ENCODE measurements around the gene NFKBIL1. TPM values are rescaled to one million over a fixed set of nuclear protein-coding genes. Genes with fewer than 3 reads are reported as not detected.

NFKBIL1 gene
- total RNA-seq, 1 experiment from 2014 or later, result 15.1 TPM

- Histone ChIP-seq H4K8ac (replicated peaks; ENCODE audit: insufficient read length, low read depth, low read length) (no peak overlapping the region), H3K9me3 (ENCODE audit: control insufficient read depth, low read depth, low read length) (no peaks in the 10 kb centered on the region), H2BK20ac (ENCODE audit: low read depth, low read length, poor library complexity, severe bottlenecking) (no peak overlapping the region), H2AFZ (ENCODE audit: low read length) (no peak overlapping the region), H3K14ac (ENCODE audit: insufficient read depth, low read length) (no peak overlapping the region), H4K91ac (ENCODE audit: insufficient read length, low read depth, low read length) (no peak overlapping the region), H3K27ac (ENCODE audit: insufficient read length, low read depth, low read length) (no peak overlapping the region), H3K4ac (ENCODE audit: low read depth, low read length) (no peak overlapping the region), H2AK5ac (ENCODE audit: insufficient read length, low read length) (no peak overlapping the region), H3K27me3 (ENCODE audit: insufficient read depth, low read length) (no peaks in the 10 kb centered on the region), H3K4me1 (ENCODE audit: insufficient read depth, low read length) (peaks cover 2% of the 10 kb centered on the region; the same call in 1 of the 2 replicates), H3K23me2 (ENCODE audit: insufficient read length, low read depth, low read length, poor library complexity, severe bottlenecking) (peaks cover 5% of the 10 kb centered on the region), H3K56ac (ENCODE audit: insufficient read length, low read depth, low read length) (no peak overlapping the region), H3K79me2 (ENCODE audit: insufficient read depth, low read length) (peaks cover 17% of the 10 kb centered on the region), H3K4me2 (ENCODE audit: insufficient read depth, insufficient read length, low read length) (no peak overlapping the region), H3K9ac (ENCODE audit: extremely low read depth, insufficient read length, low read length) (no peak overlapping the region), H4K5ac (ENCODE audit: insufficient read length, low read depth, low read length) (no peak overlapping the region), H3K23ac (ENCODE audit: insufficient read length, low read depth, low read length) (no peak overlapping the region), H2BK120ac (ENCODE audit: low read depth, low read length, poor library complexity, severe bottlenecking) (no peak overlapping the region), H2BK5ac (ENCODE audit: insufficient read length, low read length) (no peak overlapping the region), H2BK15ac (ENCODE audit: low read depth, low read length) (no peak overlapping the region), H4K20me1 (ENCODE audit: control insufficient read depth, insufficient read depth, insufficient read length) (no peaks in the 10 kb centered on the region), H3T11ph (ENCODE audit: low read length) (no peak overlapping the region), H2BK12ac (ENCODE audit: insufficient read length, low read depth, low read length) (no peak overlapping the region), H3K79me1 (ENCODE audit: insufficient read depth, low read depth, low read length, poor library complexity, severe bottlenecking) (peaks cover 3% of the 10 kb centered on the region), H3K18ac (ENCODE audit: insufficient read length, low read depth, low read length) (no peak overlapping the region)
- TF ChIP-seq CTCF (conservative IDR thresholded peaks at IDR 0.05), result no peak
- peak overlapping the region in 1 of 3 experiments; percentile 1; a peak in 1 of 7 replicates for H3K27ac Mint-ChIP-seq
- WGBS (ENCODE audit: extremely low coverage, insufficient read length, low lambda C conversion rate), result no CpG with 5 or more reads among the region's 2 CpGs
- DNase-seq, result no peak
- H3K27me3 Mint-ChIP-seq (ENCODE audit: low read depth), result no peaks in the 10 kb centered on the region
- H3K9me3 Mint-ChIP-seq, result no peaks in the 10 kb centered on the region; a peak in 1 of 5 replicates
- peaks cover 23 to 35% (median 34%) of the 10 kb centered on the region in 3 experiments for H3K36me3 Mint-ChIP-seq (ENCODE audit: insufficient read depth in 1 of 3, low read depth in 3 of 3)
- no peak overlapping the region for H3K4me3 Mint-ChIP-seq
- peaks cover 29 to 39% of the 10 kb centered on the region in 2 experiments for H3K4me1 Mint-ChIP-seq
Measured at GRCh38 chr6:31544676-31545075, 2.7 kb upstream of the NFKBIL1 start.

Data from H9 (cell line).